Measurements from ENCODE around the gene EEPD1. TPM values are rescaled to one million over a fixed set of nuclear protein-coding genes. Genes with fewer than 3 reads are reported as not detected.
A peak's percentile ranks its signal among the peaks of the same experiment; 100 is the strongest.

The EEPD1 gene
- polyA plus RNA-seq, 1 of the 3 experiments (the other 2 are of a cell fraction): 5.0 TPM

- CTCF ChIA-PET: interaction anchor here (0.6 to 14.0 kb wide), 7 partner anchors 8 to 392 kb away, joined by 3 to 265 read pairs (median 3); no protein-coding TSS in a partner anchor
Measured at GRCh38 chr7:36309301-36309700, 156.2 kb downstream of the EEPD1 start.

GRCh38 chr7:36309716-36310115 is 156.7 kb downstream of the EEPD1 start:
- TF ChIP-seq RXRA (IDR thresholded peaks at IDR 0.05; ENCODE audit: borderline replicate concordance, low read depth) (no peak), FOXM1 (IDR thresholded peaks at IDR 0.05; ENCODE audit: low read depth) (no peak), NRF1 (IDR thresholded peaks at IDR 0.05; ENCODE audit: low read depth, low read length) (no peak), RCOR1 (IDR thresholded peaks at IDR 0.05; ENCODE audit: low read length) (no peak), MEF2A (IDR thresholded peaks at IDR 0.05; ENCODE audit: borderline replicate concordance, low read depth) (no peak), USF2 (IDR thresholded peaks at IDR 0.05; ENCODE audit: borderline replicate concordance, low read depth, low read length) (no peak), EP300 (IDR thresholded peaks at IDR 0.05; ENCODE audit: borderline replicate concordance in 1 of 2, low read depth in 1 of 2, low read length in 1 of 2) (no peak)
- peaks cover under 1% of the 10 kb centered on the region in 2 experiments; a peak in 2 of 4 replicates for H3K4me1 ChIP-seq (ENCODE audit: control insufficient read depth in 1 of 2, insufficient read depth in 2 of 2, low read depth in 1 of 2, low read length in 1 of 2)
- H3K79me2 ChIP-seq (ENCODE audit: insufficient read depth): no peaks in the 10 kb centered on the region
- no peaks in the 10 kb centered on the region for H3K9me3 ChIP-seq
- POLR2A ChIA-PET: no interaction called here
- H3K27me3 ChIP-seq (ENCODE audit: insufficient read depth): no peaks in the 10 kb centered on the region
- H3K4me3 ChIP-seq (ENCODE audit: low read depth in 2 of 2, low read length in 1 of 2): no peak overlapping the region
- no peak overlapping the region for H3K27ac ChIP-seq (ENCODE audit: low read depth in 2 of 2, low read length in 1 of 2)
- H3K4me2 ChIP-seq: no peak overlapping the region
- CTCF ChIA-PET: interaction anchor here (0.6 to 14.0 kb wide), 6 partner anchors 7 to 393 kb away, joined by 3 to 265 read pairs (median 4); no protein-coding TSS in a partner anchor
- no peaks in the 10 kb centered on the region for H3K9me2 ChIP-seq
- no peaks in the 10 kb centered on the region for H4K20me1 ChIP-seq (ENCODE audit: insufficient read depth)
- no peak overlapping the region for H3K9ac ChIP-seq
- WGBS (ENCODE audit: low lambda C conversion rate): 97% methylated on average over 8 of the region's 8 CpGs
- DNase-seq: no peak
- H3F3A ChIP-seq (replicated peaks; ENCODE audit: insufficient read depth): no peaks in the 10 kb centered on the region
- H2AFZ ChIP-seq (ENCODE audit: low read depth): no peak overlapping the region
- no peaks in the 10 kb centered on the region for H3K36me3 ChIP-seq (replicated peaks in 1 of 2; ENCODE audit: control insufficient read depth in 1 of 2, insufficient read depth in 2 of 2, low read length in 1 of 2)

More at GRCh38 chr7:36309301-36309700, 156.2 kb downstream of the EEPD1 start:
- H3F3A ChIP-seq (replicated peaks; ENCODE audit: insufficient read depth): no peaks in the 10 kb centered on the region
- H3K4me2 ChIP-seq: no peak overlapping the region
- H3K9ac ChIP-seq: no peak overlapping the region
- H2AFZ ChIP-seq (ENCODE audit: low read depth): no peak overlapping the region
- H3K9me2 ChIP-seq: no peaks in the 10 kb centered on the region
- H3K9me3 ChIP-seq: no peaks in the 10 kb centered on the region
- H3K27me3 ChIP-seq (ENCODE audit: insufficient read depth): no peaks in the 10 kb centered on the region
- POLR2A ChIA-PET: no interaction called here
- no peak overlapping the region for H3K27ac ChIP-seq (ENCODE audit: low read depth in 2 of 2, low read length in 1 of 2)
- peak; percentile 9 for DNase-seq
- 91% methylated on average over 9 of the region's 9 CpGs for WGBS (ENCODE audit: low lambda C conversion rate)
- H4K20me1 ChIP-seq (ENCODE audit: insufficient read depth): no peaks in the 10 kb centered on the region
- no peak overlapping the region for H3K4me3 ChIP-seq (ENCODE audit: low read depth in 2 of 2, low read length in 1 of 2)
- no peaks in the 10 kb centered on the region for H3K36me3 ChIP-seq (replicated peaks in 1 of 2; ENCODE audit: control insufficient read depth in 1 of 2, insufficient read depth in 2 of 2, low read length in 1 of 2)
- TF ChIP-seq RCOR1 (IDR thresholded peaks at IDR 0.05; ENCODE audit: low read length) (no peak), FOSL2 (IDR thresholded peaks at IDR 0.05; ENCODE audit: borderline replicate concordance, low read depth) (no peak), RAD21 (IDR thresholded peaks at IDR 0.05; ENCODE audit: low read length) (no peak), ELF1 (IDR thresholded peaks at IDR 0.05) (no peak), TCF12 (IDR thresholded peaks at IDR 0.05) (no peak), GATA2 (CRISPR knock-in tag; IDR thresholded peaks at IDR 0.05) (no peak), SMC3 (IDR thresholded peaks at IDR 0.05; ENCODE audit: low read depth, low read length) (no peak), GABPA (IDR thresholded peaks at IDR 0.05; ENCODE audit: low read depth) (no peak), EP300 (IDR thresholded peaks at IDR 0.05; ENCODE audit: borderline replicate concordance in 1 of 2, low read depth in 1 of 2, low read length in 1 of 2) (no peak), RXRA (IDR thresholded peaks at IDR 0.05; ENCODE audit: borderline replicate concordance, low read depth) (no peak), USF2 (IDR thresholded peaks at IDR 0.05; ENCODE audit: borderline replicate concordance, low read depth, low read length) (no peak), POLR2AphosphoS5 (IDR thresholded peaks at IDR 0.05; ENCODE audit: low read depth, low read length) (no peak), YY1 (IDR thresholded peaks at IDR 0.05; ENCODE audit: low read depth) (no peak), TAF1 (IDR thresholded peaks at IDR 0.05; ENCODE audit: borderline replicate concordance, low read depth, low read length) (no peak), USF1 (IDR thresholded peaks at IDR 0.05; ENCODE audit: borderline replicate concordance, low read depth) (no peak), NRF1 (IDR thresholded peaks at IDR 0.05; ENCODE audit: low read depth, low read length) (no peak)
- peaks cover 5% of the 10 kb centered on the region in 2 experiments for H3K4me1 ChIP-seq (ENCODE audit: control insufficient read depth in 1 of 2, insufficient read depth in 2 of 2, low read depth in 1 of 2, low read length in 1 of 2)
- H3K79me2 ChIP-seq (ENCODE audit: insufficient read depth): no peaks in the 10 kb centered on the region

Data from SK-N-SH (cell line).